ENCODE data around the gene RASGRF1.

The RASGRF1 gene

GRCh38 chr15:78959360-78959759 lies 131.2 kb downstream of the RASGRF1 start:
- H4K91ac ChIP-seq (ENCODE audit: low read length) = no peak overlapping the region
- no peaks in the 10 kb centered on the region for H3K4me1 ChIP-seq (ENCODE audit: control insufficient read depth, insufficient read depth, low read depth, low read length)
- no peak overlapping the region for H2BK5ac ChIP-seq (ENCODE audit: low read depth, low read length, poor library complexity, severe bottlenecking)
- H3K9ac ChIP-seq (ENCODE audit: low read length) = no peak overlapping the region
- no peak overlapping the region for H2BK15ac ChIP-seq (ENCODE audit: low read depth, poor library complexity, severe bottlenecking)
- no peak for DNase-seq
- H3K27ac ChIP-seq (ENCODE audit: low read length, poor library complexity, severe bottlenecking) = no peak overlapping the region
- no peak overlapping the region for H2AFZ ChIP-seq (ENCODE audit: low read depth, low read length)
- no peak overlapping the region for H3K23ac ChIP-seq (ENCODE audit: low read length in 2 of 2)
- H2BK120ac ChIP-seq (ENCODE audit: low read depth, low read length) = no peak overlapping the region
- H3K36me3 ChIP-seq (ENCODE audit: control insufficient read depth in 1 of 2, insufficient read depth in 2 of 2, low read depth in 1 of 2, low read length in 2 of 2) = no peaks in the 10 kb centered on the region
- H3K14ac ChIP-seq (ENCODE audit: low read length in 2 of 2) = no peak overlapping the region
- H3K18ac ChIP-seq (ENCODE audit: low read depth in 1 of 2, low read length in 2 of 2) = no peak overlapping the region
- no peaks in the 10 kb centered on the region for H3K9me3 ChIP-seq (ENCODE audit: control insufficient read depth, low read length)
- WGBS = 95% methylated on average over 10 of the region's 10 CpGs
- H3K27me3 ChIP-seq (ENCODE audit: control insufficient read depth in 1 of 2, insufficient read depth in 1 of 2, low read length in 2 of 2) = peaks cover 5 to 7% of the 10 kb centered on the region in 2 experiments
- H3K4me3 ChIP-seq (ENCODE audit: insufficient read depth in 1 of 2, low read depth in 1 of 2, low read length in 2 of 2) = no peak overlapping the region
- no peak overlapping the region for H4K8ac ChIP-seq (ENCODE audit: low read length)
- no peaks in the 10 kb centered on the region for H3K79me1 ChIP-seq (replicated peaks; ENCODE audit: low read length, poor library complexity, severe bottlenecking)
- H3K4me2 ChIP-seq (ENCODE audit: low read length, poor library complexity, severe bottlenecking) = no peak overlapping the region
- no peak overlapping the region for H2BK12ac ChIP-seq (ENCODE audit: low read length in 2 of 2)
- H2AK5ac ChIP-seq (ENCODE audit: low read length, severe bottlenecking) = no peak overlapping the region
- H3K4ac ChIP-seq (ENCODE audit: low read depth in 1 of 2, low read length in 2 of 2) = no peak overlapping the region

GRCh38 chr15:78957416-78958093 lies 133.0 kb downstream of the RASGRF1 start:
- H3K14ac ChIP-seq (ENCODE audit: low read length in 2 of 2) = no peak overlapping the region
- no peak overlapping the region for H2BK120ac ChIP-seq (ENCODE audit: low read depth, low read length)
- H3K4me2 ChIP-seq (ENCODE audit: low read length, poor library complexity, severe bottlenecking) = no peak overlapping the region
- no peaks in the 10 kb centered on the region for H3K36me3 ChIP-seq (ENCODE audit: control insufficient read depth in 1 of 2, insufficient read depth in 2 of 2, low read depth in 1 of 2, low read length in 2 of 2)
- H3K9ac ChIP-seq (ENCODE audit: low read length) = no peak overlapping the region
- WGBS = 84% methylated on average over 9 of the region's 9 CpGs
- H3K18ac ChIP-seq (ENCODE audit: low read depth in 1 of 2, low read length in 2 of 2) = no peak overlapping the region
- H3K4me1 ChIP-seq (ENCODE audit: control insufficient read depth, insufficient read depth, low read depth, low read length) = no peaks in the 10 kb centered on the region
- H2AFZ ChIP-seq (ENCODE audit: low read depth, low read length) = no peak overlapping the region
- no peak overlapping the region for H4K91ac ChIP-seq (ENCODE audit: low read length)
- no peak overlapping the region for H3K4me3 ChIP-seq (ENCODE audit: insufficient read depth in 1 of 2, low read depth in 1 of 2, low read length in 2 of 2)
- H2BK5ac ChIP-seq (ENCODE audit: low read depth, low read length, poor library complexity, severe bottlenecking) = no peak overlapping the region
- H3K9me3 ChIP-seq (ENCODE audit: control insufficient read depth, low read length) = no peaks in the 10 kb centered on the region
- no peak overlapping the region for H3K23ac ChIP-seq (ENCODE audit: low read length in 2 of 2)
- no peaks in the 10 kb centered on the region for H3K79me1 ChIP-seq (replicated peaks; ENCODE audit: low read length, poor library complexity, severe bottlenecking)
- DNase-seq = no peak
- no peak overlapping the region for H4K8ac ChIP-seq (ENCODE audit: low read length)
- H2BK15ac ChIP-seq (ENCODE audit: low read depth, poor library complexity, severe bottlenecking) = no peak overlapping the region
- no peak overlapping the region for H2BK12ac ChIP-seq (ENCODE audit: low read length in 2 of 2)
- peaks cover 7 to 11% of the 10 kb centered on the region in 2 experiments for H3K27me3 ChIP-seq (ENCODE audit: control insufficient read depth in 1 of 2, insufficient read depth in 1 of 2, low read length in 2 of 2)
- no peak overlapping the region for H3K27ac ChIP-seq (ENCODE audit: low read length, poor library complexity, severe bottlenecking)
- no peak overlapping the region for H3K4ac ChIP-seq (ENCODE audit: low read depth in 1 of 2, low read length in 2 of 2)
- H2AK5ac ChIP-seq (ENCODE audit: low read length, severe bottlenecking) = no peak overlapping the region

GRCh38 chr15:78956937-78957336 lies 133.6 kb downstream of the RASGRF1 start:
- peaks cover 3% of the 10 kb centered on the region for H3K4me1 ChIP-seq (ENCODE audit: control insufficient read depth, insufficient read depth, low read depth, low read length)
- DNase-seq = no peak
- no CpG with 5 or more reads among the region's 1 CpG for WGBS

GRCh38 chr15:78955355-78955754 lies 135.2 kb downstream of the RASGRF1 start:
- Histone ChIP-seq H3K4me1 (ENCODE audit: control insufficient read depth, insufficient read depth, low read depth, low read length) (peaks cover 6% of the 10 kb centered on the region), H3K27me3 (ENCODE audit: control insufficient read depth in 1 of 2, insufficient read depth in 1 of 2, low read length in 2 of 2) (peaks cover 4 to 11% of the 10 kb centered on the region in 2 experiments), H3K23ac (ENCODE audit: low read length in 2 of 2) (no peak overlapping the region), H2BK5ac (ENCODE audit: low read depth, low read length, poor library complexity, severe bottlenecking) (no peak overlapping the region), H2AK5ac (ENCODE audit: low read length, severe bottlenecking) (no peak overlapping the region), H3K14ac (ENCODE audit: low read length in 2 of 2) (no peak overlapping the region), H2AFZ (ENCODE audit: low read depth, low read length) (no peak overlapping the region), H3K18ac (ENCODE audit: low read depth in 1 of 2, low read length in 2 of 2) (no peak overlapping the region), H3K9ac (ENCODE audit: low read length) (no peak overlapping the region), H3K36me3 (ENCODE audit: control insufficient read depth in 1 of 2, insufficient read depth in 2 of 2, low read depth in 1 of 2, low read length in 2 of 2) (no peaks in the 10 kb centered on the region), H3K4me3 (ENCODE audit: insufficient read depth in 1 of 2, low read depth in 1 of 2, low read length in 2 of 2) (no peak overlapping the region), H3K9me3 (ENCODE audit: control insufficient read depth, low read length) (no peaks in the 10 kb centered on the region), H4K91ac (ENCODE audit: low read length) (no peak overlapping the region), H2BK12ac (ENCODE audit: low read length in 2 of 2) (no peak overlapping the region), H3K27ac (ENCODE audit: low read length, poor library complexity, severe bottlenecking) (no peak overlapping the region), H3K79me1 (replicated peaks; ENCODE audit: low read length, poor library complexity, severe bottlenecking) (no peaks in the 10 kb centered on the region), H4K8ac (ENCODE audit: low read length) (no peak overlapping the region), H3K4ac (ENCODE audit: low read depth in 1 of 2, low read length in 2 of 2) (no peak overlapping the region), H3K4me2 (ENCODE audit: low read length, poor library complexity, severe bottlenecking) (no peak overlapping the region), H2BK120ac (ENCODE audit: low read depth, low read length) (no peak overlapping the region), H2BK15ac (ENCODE audit: low read depth, poor library complexity, severe bottlenecking) (no peak overlapping the region)
- 88% methylated on average over 4 of the region's 5 CpGs for WGBS
- DNase-seq = no peak

More at GRCh38 chr15:78956937-78957336, 133.6 kb downstream of the RASGRF1 start:
- Histone ChIP-seq H3K27me3 (ENCODE audit: control insufficient read depth in 1 of 2, insufficient read depth in 1 of 2, low read length in 2 of 2) (peaks cover 7 to 11% of the 10 kb centered on the region in 2 experiments), H3K23ac (ENCODE audit: low read length in 2 of 2) (no peak overlapping the region), H3K9ac (ENCODE audit: low read length) (no peak overlapping the region), H3K18ac (ENCODE audit: low read depth in 1 of 2, low read length in 2 of 2) (no peak overlapping the region), H3K36me3 (ENCODE audit: control insufficient read depth in 1 of 2, insufficient read depth in 2 of 2, low read depth in 1 of 2, low read length in 2 of 2) (no peaks in the 10 kb centered on the region), H3K27ac (ENCODE audit: low read length, poor library complexity, severe bottlenecking) (no peak overlapping the region), H3K9me3 (ENCODE audit: control insufficient read depth, low read length) (no peaks in the 10 kb centered on the region), H2BK15ac (ENCODE audit: low read depth, poor library complexity, severe bottlenecking) (no peak overlapping the region), H3K79me1 (replicated peaks; ENCODE audit: low read length, poor library complexity, severe bottlenecking) (no peaks in the 10 kb centered on the region), H3K4me2 (ENCODE audit: low read length, poor library complexity, severe bottlenecking) (no peak overlapping the region), H4K8ac (ENCODE audit: low read length) (no peak overlapping the region), H2AK5ac (ENCODE audit: low read length, severe bottlenecking) (no peak overlapping the region), H2BK12ac (ENCODE audit: low read length in 2 of 2) (no peak overlapping the region), H2AFZ (ENCODE audit: low read depth, low read length) (no peak overlapping the region), H4K91ac (ENCODE audit: low read length) (no peak overlapping the region), H3K4ac (ENCODE audit: low read depth in 1 of 2, low read length in 2 of 2) (no peak overlapping the region), H3K4me3 (ENCODE audit: insufficient read depth in 1 of 2, low read depth in 1 of 2, low read length in 2 of 2) (no peak overlapping the region), H2BK5ac (ENCODE audit: low read depth, low read length, poor library complexity, severe bottlenecking) (no peak overlapping the region), H2BK120ac (ENCODE audit: low read depth, low read length) (no peak overlapping the region), H3K14ac (ENCODE audit: low read length in 2 of 2) (no peak overlapping the region)
